GM12878 (cell line): Measurements from ENCODE around the gene KCNE2. TPM values are rescaled to one million over a fixed set of nuclear protein-coding genes. Genes with fewer than 3 reads are reported as not detected.

Experiments used
- ATAC-seq: fragments of 200-7000 bp; cut with Tn5 transposase; 3 replicates; pipeline ENCODE4 v1.9.1; 2020; ENCODE audit warnings: mild to moderate bottlenecking, moderate library complexity
- BruUV-seq: library from RNA; stranded (reverse); fragments of 400-500 nt; replicated peaks from 2 replicates; lab custom pipeline; 2021; lab: Mats Ljungman, UMichigan
- CTCF ChIA-PET: fragments of 300-600 bp; sonication (Branson Sonifier 250); formaldehyde crosslinking; extraction: SDS; loops from one replicate; lab custom pipeline; 2021; ENCODE audit warnings: inconsistent platforms; lab: Yijun Ruan, JAX
- POLR2A ChIA-PET: fragments of 350-600 bp; formaldehyde crosslinking; extraction: SDS; loops from one replicate; lab custom pipeline; 2021; ENCODE audit warnings: inconsistent platforms; lab: Charles Lee
- RAD21 ChIA-PET: fragments of 300-600 bp; sonication (Branson Sonifier 250); formaldehyde crosslinking; loops from one replicate; lab custom pipeline; 2023; ENCODE audit warnings: antibody characterized with exemption; ENCODE audit not compliant: unreplicated experiment; lab: Charles Lee
- SMC1A ChIA-PET: fragments of 300-600 bp; sonication (Branson Sonifier 250); formaldehyde crosslinking; loops from one replicate; lab custom pipeline; 2023; ENCODE audit not compliant: unreplicated experiment, uncharacterized antibody; lab: Charles Lee
- DNase-seq: peaks from one replicate; pipeline ENCODE4 v3.0.0-alpha.2; 2011; ENCODE audit warnings: low read depth, low spot score
- FAIRE-seq: peaks from 3 replicates; lab custom pipeline; 2011; peaks lifted over from hg19 to GRCh38; lab: Jason Lieb, UNC
- H2AFZ ChIP-seq: 2 replicates; pipeline ENCODE4 v1.6.0; 2011; ENCODE audit warnings: low read depth, low read length, control low read depth; ENCODE audit not compliant: control insufficient read depth
- H3K27ac ChIP-seq: 2 replicates; pipeline ENCODE4 v1.5.1; 2011; ENCODE audit warnings: control low read depth; ENCODE audit not compliant: control insufficient read depth, insufficient read depth
- H3K27me3 ChIP-seq, 2 experiments: replicated peaks in 1 of 2; 2 replicates each; pipeline versions ENCODE4 v1.6.0 to v1.6.1; 2011; ENCODE audit warnings: low read length in 1 of 2; ENCODE audit not compliant: control insufficient read depth in 2 of 2, insufficient read depth in 2 of 2
- H3K36me3 ChIP-seq, 2 experiments: 2 replicates each; pipeline ENCODE4 v1.5.1; 2011; ENCODE audit warnings: low read length in 1 of 2; ENCODE audit not compliant: control insufficient read depth in 2 of 2, insufficient read depth in 2 of 2
- H3K4me1 ChIP-seq: 2 replicates; pipeline ENCODE4 v1.6.1; 2011; ENCODE audit warnings: mild to moderate bottlenecking, low read length, moderate library complexity, mixed read lengths; ENCODE audit not compliant: control insufficient read depth, insufficient read depth
- H3K4me2 ChIP-seq: 2 replicates; pipeline ENCODE4 v1.6.0; 2011; ENCODE audit warnings: control low read depth; ENCODE audit not compliant: control insufficient read depth, insufficient read depth
- H3K4me3 ChIP-seq: fragments of 200-600 bp; sonication (generic); 2 replicates; pipeline ENCODE4 v1.5.1; 2016
- H3K79me2 ChIP-seq: 2 replicates; pipeline ENCODE4 v1.6.0; 2011; ENCODE audit warnings: low read length; ENCODE audit not compliant: control insufficient read depth, insufficient read depth
- H3K9ac ChIP-seq: 2 replicates; pipeline ENCODE4 v1.8.0; 2011; ENCODE audit warnings: low read length, control low read depth, mixed read lengths; ENCODE audit not compliant: control insufficient read depth, insufficient read depth
- H3K9me3 ChIP-seq: replicated peaks from 3 replicates; pipeline ENCODE4 v1.5.1; 2011; ENCODE audit warnings: mild to moderate bottlenecking, low read length; ENCODE audit not compliant: control insufficient read depth, insufficient read depth
- H4K20me1 ChIP-seq: 2 replicates; pipeline ENCODE4 v1.6.0; 2011; ENCODE audit not compliant: control insufficient read depth, insufficient read depth
- EZH2 ChIP-seq: IDR thresholded peaks from 2 replicates; pipeline ENCODE4 v1.6.1; 2012; ENCODE audit warnings: low read depth, mild to moderate bottlenecking, control low read depth, inconsistent platforms, low read length, borderline replicate concordance; ENCODE audit not compliant: control insufficient read depth
- FOXK2 ChIP-seq: fragments of 450-650 bp; IDR thresholded peaks from 2 replicates; pipeline ENCODE4 v1.6.1; 2017; ENCODE audit warnings: mild to moderate bottlenecking, moderate library complexity
- IKZF2 ChIP-seq, 2 experiments: fragments of 450-650 bp; IDR thresholded peaks; 2 replicates each; pipeline ENCODE4 v1.6.1; 2017; ENCODE audit warnings: mild to moderate bottlenecking in 2 of 2, moderate library complexity in 2 of 2
- IRF3 ChIP-seq: fragments of 450-650 bp; IDR thresholded peaks from 2 replicates; pipeline ENCODE4 v1.6.1; 2014; ENCODE audit warnings: mild to moderate bottlenecking
- PAX8 ChIP-seq: fragments of 450-650 bp; IDR thresholded peaks from 2 replicates; pipeline ENCODE4 v1.6.1; 2017; ENCODE audit warnings: mild to moderate bottlenecking, moderate library complexity
- POLR2AphosphoS5 ChIP-seq: IDR thresholded peaks from 2 replicates; pipeline ENCODE4 v1.6.1; 2011; ENCODE audit warnings: mild to moderate bottlenecking, low read length, inconsistent platforms
- RBBP5 ChIP-seq: fragments of 200-600 bp; sonication (generic); conservative IDR thresholded peaks from 2 replicates; pipeline ENCODE4 v1.6.1; 2016
- RCOR1 ChIP-seq: conservative IDR thresholded peaks from 2 replicates; pipeline ENCODE4 v1.6.1; 2012; ENCODE audit warnings: low read depth, low read length, improper control_type of control experiment
- RUNX3 ChIP-seq: IDR thresholded peaks from 2 replicates; pipeline ENCODE4 v1.6.1; 2012; ENCODE audit warnings: low read length, inconsistent platforms
- SMAD1 ChIP-seq: fragments of 450-650 bp; IDR thresholded peaks from 2 replicates; pipeline ENCODE4 v1.6.1; 2018; ENCODE audit warnings: mild to moderate bottlenecking, low read depth; ENCODE audit not compliant: partially characterized antibody
- YBX1 ChIP-seq: fragments of 450-650 bp; IDR thresholded peaks from 2 replicates; pipeline ENCODE4 v1.6.1; 2016; ENCODE audit warnings: antibody characterized with exemption
- ZNF217 ChIP-seq: fragments of 450-650 bp; IDR thresholded peaks from 2 replicates; pipeline ENCODE4 v1.6.1; 2017; ENCODE audit warnings: antibody characterized with exemption, mild to moderate bottlenecking
- ZNF687 ChIP-seq: fragments of 450-650 bp; IDR thresholded peaks from 2 replicates; pipeline ENCODE4 v1.6.1; 2017; ENCODE audit warnings: mild to moderate bottlenecking, moderate library complexity
- WGBS: methylation state at CpG from one replicate; pipeline ENCODE4 v1.1.6; 2016; ENCODE audit warnings: low lambda C conversion rate; ENCODE audit not compliant: insufficient replicate concordance, insufficient coverage; ENCODE audit errors: missing lambda C conversion rate; 5-methylcytosine and 5-hydroxymethylcytosine counted together
- in situ Hi-C: fragments of 300-500 bp; cut with MboI; formaldehyde crosslinking; loops from 9 replicates; pipeline ENCODE4 v1.14.3; 2018; ENCODE audit warnings: mixed read lengths
- intact Hi-C: fragments of 100-400 bp; cut with micrococcal nuclease; formaldehyde crosslinking; loops from one replicate; pipeline ENCODE4 v1.14.2; 2022; ENCODE audit not compliant: unreplicated experiment
- polyA plus RNA-seq, 11 experiments: library from polyadenylated mRNA; depleted of rRNA in 4 of 11; unstranded in 6 of 11; stranded (reverse) in 5 of 11; fragments of >200 nt; fragmentation: Nextera tagmentation in 4 of 11; fragmentation: Illumina TruSeq in 1 of 11; extraction: Ambion mirVana in 4 of 11; extraction: Trizol in 1 of 11; gene quantifications; 1 replicate in 1 of 11; 2 replicates in 10 of 11; pipeline versions ENCODE4 v1.2.1 to v1.2.3, GENCODE V29; 2011 to 2016; ENCODE audit warnings: inconsistent platforms in 2 of 11, missing spikeins in 2 of 11, low read depth in 1 of 11
- total RNA-seq, 4 experiments: library from RNA; depleted of rRNA in 3 of 4; stranded (reverse); fragments of >200 nt in 3 of 4; fragmentation: Illumina TruSeq in 1 of 4; extraction: Trizol in 1 of 4; gene quantifications; 2 replicates each; pipeline versions ENCODE4 v1.2.1 to v1.2.3, GENCODE V29; 2013 to 2021

KCNE2 gene
- total and polyA plus RNA-seq, 10 of the 15 experiments (the other 5 are each of a cell fraction or from before 2014, with no cell fraction given): not detected

DNA sequence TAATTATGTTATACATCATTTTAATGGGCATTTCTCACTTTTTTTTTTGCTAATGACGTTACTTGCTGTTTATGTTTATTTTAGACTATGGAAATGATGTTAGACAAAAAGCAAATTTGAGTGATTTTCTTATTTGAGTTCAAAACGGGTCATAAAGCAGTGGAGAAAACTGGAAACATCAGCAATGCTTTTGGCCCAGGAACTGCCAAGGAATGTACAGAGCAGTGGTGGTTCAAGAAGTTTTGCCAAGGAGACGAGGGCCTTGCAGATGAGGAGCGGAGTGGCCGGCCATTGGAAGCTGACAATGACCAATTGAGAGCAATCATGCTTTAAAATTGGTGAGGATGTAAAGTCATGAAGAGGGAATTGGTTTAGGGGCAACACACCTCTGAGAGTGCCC lies 32.1 kb upstream of the KCNE2 start:
- H3K79me2 ChIP-seq: no peaks in the 10 kb centered on the region
- 26% methylated on average over 5 of the region's 5 CpGs for WGBS
- intact Hi-C loops (no loop called here), in situ Hi-C loops (no loop called here)
- H3K4me2 ChIP-seq: no peak overlapping the region
- no peak for DNase-seq
- H3K36me3 ChIP-seq: no peaks in the 10 kb centered on the region
- no peak overlapping the region for H3K9ac ChIP-seq
- POLR2A ChIA-PET: interaction anchor here (0.5 kb wide), 1 partner anchor 1987 kb away, joined by 3 read pairs; no protein-coding TSS in a partner anchor
- BruUV-seq: no TSS peak
- RAD21 ChIA-PET: no interaction called here
- H3K4me1 ChIP-seq: no peaks in the 10 kb centered on the region
- SMC1A ChIA-PET: interaction anchor here (1.4 kb wide), 1 partner anchor 408 kb away, joined by 3 read pairs; no protein-coding TSS in a partner anchor
- H3K4me3 ChIP-seq: no peak overlapping the region
- no peaks in the 10 kb centered on the region for H3K9me3 ChIP-seq
- no peaks in the 10 kb centered on the region for H4K20me1 ChIP-seq
- no peaks in the 10 kb centered on the region for H3K27me3 ChIP-seq
- no peak overlapping the region for H2AFZ ChIP-seq
- TF ChIP-seq RCOR1 (no peak), RUNX3 (no peak), FOXK2 (no peak), PAX8 (no peak), IKZF2 (IDR thresholded peaks at IDR 0.05) (no peak)
- ATAC-seq: no peak
- FAIRE-seq: no peak
- no peak overlapping the region for H3K27ac ChIP-seq
- CTCF ChIA-PET: interaction anchor here (1.7 kb wide), 1 partner anchor 17 kb away, joined by 10 read pairs; no protein-coding TSS in a partner anchor

GRCh38 chr21:34332347-34332746 lies 31.5 kb upstream of the KCNE2 start:
- Histone ChIP-seq H3K9ac (no peak overlapping the region), H3K4me2 (no peak overlapping the region), H2AFZ (no peak overlapping the region), H3K27me3 (no peaks in the 10 kb centered on the region; a peak in 1 of 4 replicates), H3K4me1 (no peaks in the 10 kb centered on the region), H3K36me3 (no peaks in the 10 kb centered on the region), H4K20me1 (no peaks in the 10 kb centered on the region), H3K79me2 (no peaks in the 10 kb centered on the region), H3K27ac (no peak overlapping the region), H3K9me3 (no peaks in the 10 kb centered on the region), H3K4me3 (no peak overlapping the region)
- in situ Hi-C loops (no loop called here), intact Hi-C loops (no loop called here)
- FAIRE-seq (no peak), ATAC-seq (no peak), DNase-seq (no peak)
- ChIA-PET CTCF (no interaction called here), SMC1A (interaction anchor here (1.4 to 1.8 kb wide), 2 partner anchors 8 to 408 kb away, joined by 3 to 4 read pairs; no protein-coding TSS in a partner anchor), RAD21 (no interaction called here), POLR2A (no interaction called here)
- no TSS peak for BruUV-seq
- WGBS: 58% methylated on average over 6 of the region's 6 CpGs
- TF ChIP-seq RBBP5 (no peak), SMAD1 (no peak), YBX1 (no peak), EZH2 (no peak), POLR2AphosphoS5 (no peak), ZNF217 (no peak), IRF3 (no peak), ZNF687 (no peak)
